Smooth muscle cell of the brain vasculature (primary cell): ENCODE data around the gene GRIN1.
"Not testable (repeated sequence)": the region's sequence is repeated elsewhere in the genome, so short reads cannot be mapped to it uniquely, and the experiment has no call there.

Experiments
- DNase-seq: peaks from one replicate; pipeline ENCODE4 v3.0.0-alpha.2; 2012; ENCODE audit warnings: low read depth, low spot score

GRIN1 gene

GRCh38 chr9:137128862-137129455 is 10.0 kb upstream of the GRIN1 start:
- DNase-seq, result no peak

- DNase-seq, result peak; percentile 73
Measured at GRCh38 chr9:137129456-137130175, 9.3 kb upstream of the GRIN1 start.

GRCh38 chr9:137130176-137130755 is 8.7 kb upstream of the GRIN1 start:
- no peak for DNase-seq

GRCh38 chr9:137134191-137134590 is 4.8 kb upstream of the GRIN1 start:
- no peak for DNase-seq

GRCh38 chr9:137135154-137135553 is 3.8 kb upstream of the GRIN1 start:
- not testable (repeated sequence) for DNase-seq

GRCh38 chr9:137136261-137136880 is 2.6 kb upstream of the GRIN1 start:
- DNase-seq, result no peak

- no peak for DNase-seq
Measured at GRCh38 chr9:137136881-137137607, 1.9 kb upstream of the GRIN1 start.

GRCh38 chr9:137138058-137138721 is 764 bp upstream of the GRIN1 start:
- DNase-seq, result no peak

GRCh38 chr9:137139468-137140150 is 655 bp downstream of the GRIN1 start:
- no peak for DNase-seq

GRCh38 chr9:137140151-137141012 is 1.4 kb downstream of the GRIN1 start:
- DNase-seq, result no peak

- no peak for DNase-seq
Measured at GRCh38 chr9:137141050-137141810, 2.3 kb downstream of the GRIN1 start.

GRCh38 chr9:137141976-137142936 is 3.3 kb downstream of the GRIN1 start:
- DNase-seq, result no peak

- no peak for DNase-seq
Measured at GRCh38 chr9:137143459-137143858, 4.5 kb downstream of the GRIN1 start.

- no peak for DNase-seq
Measured at GRCh38 chr9:137145731-137146526, 7.0 kb downstream of the GRIN1 start.

- no peak for DNase-seq
Measured at GRCh38 chr9:137146527-137146918, 7.6 kb downstream of the GRIN1 start.

GRCh38 chr9:137147091-137147792 is 8.3 kb downstream of the GRIN1 start:
- no peak for DNase-seq

- no peak for DNase-seq
Measured at GRCh38 chr9:137147793-137148160, 8.8 kb downstream of the GRIN1 start.
